ENCODE measurements around the gene DNAH11.

GRCh38 chr7:21675255-21675654, 132.4 kb downstream of the DNAH11 start:
- TF ChIP-seq CTCF (IDR thresholded peaks at IDR 0.05) (no peak), POLR2AphosphoS5 (IDR thresholded peaks at IDR 0.05) (no peak), EP300 (IDR thresholded peaks at IDR 0.05) (no peak)

Measured in upper lobe of left lung (tissue), 4 donors.